ENCODE measurements around the gene SPNS2.

GRCh38 chr17:4557626-4558346 lies 59.1 kb downstream of the SPNS2 start:
- TF ChIP-seq CTCF (conservative IDR thresholded peaks at IDR 0.05 in 1 of 2, IDR thresholded peaks at IDR 0.05 in 1 of 2; ENCODE audit: low read depth in 1 of 2, low read length in 2 of 2) (no peak), EZH2 (IDR thresholded peaks at IDR 0.05; ENCODE audit: low read length, missing control alignments) (no peak)
